Activated naive CD4-positive, alpha-beta T cell (primary cell): ENCODE results near the gene TRHDE.

Source experiments
- DNase-seq, 4 experiments: peaks; one replicate each; lab custom pipeline; 2025; lab: John Stamatoyannopoulos, UW

TRHDE gene

GRCh38 chr12:72272091-72272661 is at the start of gene TRHDE:
TRHDE (plus strand) TSS chr12:72272370; CDS start chr12:72272644, 274 bp downstream.
- no peak for DNase-seq

- no peak for DNase-seq
Observed at GRCh38 chr12:72226510-72226909, 45.7 kb upstream of the TRHDE start.

GRCh38 chr12:72228424-72228823 is 43.7 kb upstream of the TRHDE start:
- DNase-seq, result no peak

GRCh38 chr12:72230589-72230988 is 41.6 kb upstream of the TRHDE start:
- no peak for DNase-seq

GRCh38 chr12:72234886-72235285 is 37.3 kb upstream of the TRHDE start:
- DNase-seq, result no peak

GRCh38 chr12:72236071-72236705 is 36.0 kb upstream of the TRHDE start:
- no peak for DNase-seq

GRCh38 chr12:72241552-72241951 is 30.6 kb upstream of the TRHDE start:
- no peak for DNase-seq

GRCh38 chr12:72242946-72243345 is 29.2 kb upstream of the TRHDE start:
- no peak for DNase-seq

GRCh38 chr12:72246370-72246769 is 25.8 kb upstream of the TRHDE start:
- DNase-seq, result no peak

- no peak for DNase-seq
Observed at GRCh38 chr12:72250346-72250745, 21.8 kb upstream of the TRHDE start.

- no peak for DNase-seq
Observed at GRCh38 chr12:72256725-72257124, 15.4 kb upstream of the TRHDE start.

GRCh38 chr12:72261885-72262284 is 10.3 kb upstream of the TRHDE start:
- no peak for DNase-seq

GRCh38 chr12:72264548-72265175 is 7.5 kb upstream of the TRHDE start:
- DNase-seq, result no peak

- no peak for DNase-seq
Observed at GRCh38 chr12:72267974-72268373, 4.2 kb upstream of the TRHDE start.

GRCh38 chr12:72268386-72268785 is 3.8 kb upstream of the TRHDE start:
- DNase-seq, result no peak

- DNase-seq, result no peak
Observed at GRCh38 chr12:72269491-72269890, 2.7 kb upstream of the TRHDE start.

- no peak for DNase-seq
Observed at GRCh38 chr12:72270246-72270645, 1.9 kb upstream of the TRHDE start.

GRCh38 chr12:72270961-72271360 is 1.2 kb upstream of the TRHDE start:
- no peak for DNase-seq

GRCh38 chr12:72271451-72272090 is 599 bp upstream of the TRHDE start:
- DNase-seq, result no peak

GRCh38 chr12:72272731-72273498 is 745 bp downstream of the TRHDE start:
- DNase-seq, result no peak

GRCh38 chr12:72273499-72273837 is 1.3 kb downstream of the TRHDE start:
- DNase-seq, result no peak

GRCh38 chr12:72273851-72274351 is 1.7 kb downstream of the TRHDE start:
- DNase-seq, result no peak
